Measurements from ENCODE around the gene MAPK8IP2. TPM values are rescaled to one million over a fixed set of nuclear protein-coding genes. Genes with fewer than 3 reads are reported as not detected.

MAPK8IP2 gene
- total and polyA plus RNA-seq, 10 of the 15 experiments (the other 5 are each of a cell fraction or from before 2014, with no cell fraction given): 0.01 to 0.13 (median 0.06) TPM; not detected in 4

Other genes starting within 250 kb of the MAPK8IP2 start
Only the 7 nearest of the 15 such genes appear.
- 39.8 and 40.8 TPM in 2 replicates for gene TYMP, start 70.8 kb upstream of the MAPK8IP2 start, total RNA-seq (2014; rRNA removed)
- gene TYMP, start 70.8 kb upstream of the MAPK8IP2 start, total RNA-seq (2014; rRNA removed; fragmentation: Illumina TruSeq; extraction: Trizol): 8.9 and 9.8 TPM in 2 replicates
- gene TYMP, start 70.8 kb upstream of the MAPK8IP2 start, total RNA-seq (2021): 53.2 and 53.9 TPM in 2 replicates
- gene TYMP, start 70.8 kb upstream of the MAPK8IP2 start, polyA plus RNA-seq (2011; rRNA removed): 8.8 and 21.0 TPM in 2 replicates
- 3.0 and 5.6 TPM in 2 replicates for gene TYMP, start 70.8 kb upstream of the MAPK8IP2 start, polyA plus RNA-seq (2014; fragmentation: Illumina TruSeq; extraction: Trizol)
- under 1 TPM; 0.42 to 0.91 TPM for gene TYMP, start 70.8 kb upstream of the MAPK8IP2 start, polyA plus RNA-seq (2014; fragmentation: Nextera tagmentation; extraction: Ambion mirVana)
- gene TYMP, start 70.8 kb upstream of the MAPK8IP2 start, polyA plus RNA-seq (2014; rRNA removed): 55.7 and 57.8 TPM in 2 replicates
- gene TYMP, start 70.8 kb upstream of the MAPK8IP2 start, polyA plus RNA-seq (2016; fragmentation: Nextera tagmentation; extraction: Ambion mirVana): 10 to 100 TPM; 28.3 to 37.7 TPM
- 1.3 and 1.5 TPM in 2 replicates for gene KLHDC7B, start 54.9 kb upstream of the MAPK8IP2 start, total RNA-seq (2014; rRNA removed)
- gene KLHDC7B, start 54.9 kb upstream of the MAPK8IP2 start, total RNA-seq (2014; rRNA removed; fragmentation: Illumina TruSeq; extraction: Trizol): 0.32 and 0.63 TPM in 2 replicates
- gene KLHDC7B, start 54.9 kb upstream of the MAPK8IP2 start, total RNA-seq (2021): 1.1 and 1.7 TPM in 2 replicates
- gene KLHDC7B, start 54.9 kb upstream of the MAPK8IP2 start, polyA plus RNA-seq (2011; rRNA removed): not detected in 2 replicates
- gene KLHDC7B, start 54.9 kb upstream of the MAPK8IP2 start, polyA plus RNA-seq (2014; fragmentation: Illumina TruSeq; extraction: Trizol): 0.59 and 0.65 TPM in 2 replicates
- gene KLHDC7B, start 54.9 kb upstream of the MAPK8IP2 start, polyA plus RNA-seq (2014; fragmentation: Nextera tagmentation; extraction: Ambion mirVana): under 1 TPM in 1 of 2 experiments, not detected in 1; 0.05 TPM
- 1.8 and 2.2 TPM in 2 replicates for gene KLHDC7B, start 54.9 kb upstream of the MAPK8IP2 start, polyA plus RNA-seq (2014; rRNA removed)
- 1 to 10 TPM in 1 of 2 experiments, under 1 TPM in 1; 0.72 to 1.1 TPM for gene KLHDC7B, start 54.9 kb upstream of the MAPK8IP2 start, polyA plus RNA-seq (2016; fragmentation: Nextera tagmentation; extraction: Ambion mirVana)
- not detected in 2 replicates for gene SYCE3, start 37.9 kb upstream of the MAPK8IP2 start, total RNA-seq (2014; rRNA removed)
- 0.76 TPM in 1 of 2 replicates, not detected in the other for gene SYCE3, start 37.9 kb upstream of the MAPK8IP2 start, total RNA-seq (2014; rRNA removed; fragmentation: Illumina TruSeq; extraction: Trizol)
- gene SYCE3, start 37.9 kb upstream of the MAPK8IP2 start, total RNA-seq (2021): not detected in 2 replicates
- gene SYCE3, start 37.9 kb upstream of the MAPK8IP2 start, polyA plus RNA-seq (2011; rRNA removed): 0.79 and 1.1 TPM in 2 replicates
- gene SYCE3, start 37.9 kb upstream of the MAPK8IP2 start, polyA plus RNA-seq (2014; fragmentation: Illumina TruSeq; extraction: Trizol): 0.38 TPM in 1 of 2 replicates, not detected in the other
- under 1 TPM; 0.76 to 0.91 TPM for gene SYCE3, start 37.9 kb upstream of the MAPK8IP2 start, polyA plus RNA-seq (2014; fragmentation: Nextera tagmentation; extraction: Ambion mirVana)
- gene SYCE3, start 37.9 kb upstream of the MAPK8IP2 start, polyA plus RNA-seq (2014; rRNA removed): not detected in 2 replicates
- under 1 TPM in 1 of 2 experiments, not detected in 1; 0.43 TPM for gene SYCE3, start 37.9 kb upstream of the MAPK8IP2 start, polyA plus RNA-seq (2016; fragmentation: Nextera tagmentation; extraction: Ambion mirVana)
- gene CPT1B, start 22.4 kb upstream of the MAPK8IP2 start, total RNA-seq (2014; rRNA removed): 28.3 and 28.9 TPM in 2 replicates
- 12.0 and 13.6 TPM in 2 replicates for gene CPT1B, start 22.4 kb upstream of the MAPK8IP2 start, total RNA-seq (2014; rRNA removed; fragmentation: Illumina TruSeq; extraction: Trizol)
- gene CPT1B, start 22.4 kb upstream of the MAPK8IP2 start, total RNA-seq (2021): 37.0 and 40.8 TPM in 2 replicates
- gene CPT1B, start 22.4 kb upstream of the MAPK8IP2 start, polyA plus RNA-seq (2011; rRNA removed): 26.0 and 36.2 TPM in 2 replicates
- gene CPT1B, start 22.4 kb upstream of the MAPK8IP2 start, polyA plus RNA-seq (2014; fragmentation: Illumina TruSeq; extraction: Trizol): 21.0 and 24.5 TPM in 2 replicates
- gene CPT1B, start 22.4 kb upstream of the MAPK8IP2 start, polyA plus RNA-seq (2014; fragmentation: Nextera tagmentation; extraction: Ambion mirVana): 1 to 10 TPM; 3.5 to 5.7 TPM
- gene CPT1B, start 22.4 kb upstream of the MAPK8IP2 start, polyA plus RNA-seq (2014; rRNA removed): 51.1 and 54.0 TPM in 2 replicates
- gene CPT1B, start 22.4 kb upstream of the MAPK8IP2 start, polyA plus RNA-seq (2016; fragmentation: Nextera tagmentation; extraction: Ambion mirVana): 10 to 100 TPM; 11.5 to 19.0 TPM
- 53.5 and 58.4 TPM in 2 replicates for gene CHKB, start 17.9 kb upstream of the MAPK8IP2 start, total RNA-seq (2014; rRNA removed)
- gene CHKB, start 17.9 kb upstream of the MAPK8IP2 start, total RNA-seq (2014; rRNA removed; fragmentation: Illumina TruSeq; extraction: Trizol): 36.4 and 37.9 TPM in 2 replicates
- 57.5 and 62.4 TPM in 2 replicates for gene CHKB, start 17.9 kb upstream of the MAPK8IP2 start, total RNA-seq (2021)
- gene CHKB, start 17.9 kb upstream of the MAPK8IP2 start, polyA plus RNA-seq (2011; rRNA removed): 46.7 and 56.3 TPM in 2 replicates
- 59.5 and 67.9 TPM in 2 replicates for gene CHKB, start 17.9 kb upstream of the MAPK8IP2 start, polyA plus RNA-seq (2014; fragmentation: Illumina TruSeq; extraction: Trizol)
- gene CHKB, start 17.9 kb upstream of the MAPK8IP2 start, polyA plus RNA-seq (2014; fragmentation: Nextera tagmentation; extraction: Ambion mirVana): 10 to 100 TPM in 1 of 2 experiments, 1 to 10 TPM in 1; 10.0 to 20.6 TPM
- 85.9 and 93.9 TPM in 2 replicates for gene CHKB, start 17.9 kb upstream of the MAPK8IP2 start, polyA plus RNA-seq (2014; rRNA removed)
- 10 to 100 TPM; 39.0 to 57.6 TPM for gene CHKB, start 17.9 kb upstream of the MAPK8IP2 start, polyA plus RNA-seq (2016; fragmentation: Nextera tagmentation; extraction: Ambion mirVana)
- 16.7 and 18.9 TPM in 2 replicates for gene ARSA, start 27.4 kb downstream of the MAPK8IP2 start, total RNA-seq (2014; rRNA removed)
- gene ARSA, start 27.4 kb downstream of the MAPK8IP2 start, total RNA-seq (2014; rRNA removed; fragmentation: Illumina TruSeq; extraction: Trizol): 3.2 and 3.7 TPM in 2 replicates
- 24.5 and 26.3 TPM in 2 replicates for gene ARSA, start 27.4 kb downstream of the MAPK8IP2 start, total RNA-seq (2021)
- 1.3 and 5.4 TPM in 2 replicates for gene ARSA, start 27.4 kb downstream of the MAPK8IP2 start, polyA plus RNA-seq (2011; rRNA removed)
- gene ARSA, start 27.4 kb downstream of the MAPK8IP2 start, polyA plus RNA-seq (2014; fragmentation: Illumina TruSeq; extraction: Trizol): 0.21 and 2.6 TPM in 2 replicates
- gene ARSA, start 27.4 kb downstream of the MAPK8IP2 start, polyA plus RNA-seq (2014; fragmentation: Nextera tagmentation; extraction: Ambion mirVana): 1 to 10 TPM in 1 of 2 experiments, under 1 TPM in 1; 0.39 to 1.7 TPM
- gene ARSA, start 27.4 kb downstream of the MAPK8IP2 start, polyA plus RNA-seq (2014; rRNA removed): 22.1 and 24.3 TPM in 2 replicates
- gene ARSA, start 27.4 kb downstream of the MAPK8IP2 start, polyA plus RNA-seq (2016; fragmentation: Nextera tagmentation; extraction: Ambion mirVana): 10 to 100 TPM; 14.2 to 14.3 TPM
- 0.06 TPM in 1 of 2 replicates, not detected in the other for gene SHANK3, start 72.0 kb downstream of the MAPK8IP2 start, total RNA-seq (2014; rRNA removed)
- not detected in 2 replicates for gene SHANK3, start 72.0 kb downstream of the MAPK8IP2 start, total RNA-seq (2014; rRNA removed; fragmentation: Illumina TruSeq; extraction: Trizol)
- 0.08 and 0.10 TPM in 2 replicates for gene SHANK3, start 72.0 kb downstream of the MAPK8IP2 start, total RNA-seq (2021)
- gene SHANK3, start 72.0 kb downstream of the MAPK8IP2 start, polyA plus RNA-seq (2011; rRNA removed): 0.03 and 0.04 TPM in 2 replicates
- gene SHANK3, start 72.0 kb downstream of the MAPK8IP2 start, polyA plus RNA-seq (2014; fragmentation: Illumina TruSeq; extraction: Trizol): under 0.01 TPM in 1 of 2 replicates, not detected in the other
- gene SHANK3, start 72.0 kb downstream of the MAPK8IP2 start, polyA plus RNA-seq (2014; fragmentation: Nextera tagmentation; extraction: Ambion mirVana): not detected
- 0.06 TPM in 1 of 2 replicates, not detected in the other for gene SHANK3, start 72.0 kb downstream of the MAPK8IP2 start, polyA plus RNA-seq (2014; rRNA removed)
- gene SHANK3, start 72.0 kb downstream of the MAPK8IP2 start, polyA plus RNA-seq (2016; fragmentation: Nextera tagmentation; extraction: Ambion mirVana): not detected